Myocyte (in vitro differentiated cells): ENCODE data around the gene XIAP. TPM values are rescaled to one million over a fixed set of nuclear protein-coding genes. Genes with fewer than 3 reads are reported as not detected.

Experiments used
- DNase-seq: peaks from one replicate; pipeline ENCODE4 v3.0.0-alpha.2; 2012; ENCODE audit warnings: low read depth
- total RNA-seq: library from RNA; depleted of rRNA; stranded (reverse); fragments of >200 nt; gene quantifications from 2 replicates; pipeline ENCODE4 v1.2.3, GENCODE V29; 2014

The XIAP gene
- total RNA-seq, 1 donor from 2014 or later, result 54.3 TPM

DNA sequence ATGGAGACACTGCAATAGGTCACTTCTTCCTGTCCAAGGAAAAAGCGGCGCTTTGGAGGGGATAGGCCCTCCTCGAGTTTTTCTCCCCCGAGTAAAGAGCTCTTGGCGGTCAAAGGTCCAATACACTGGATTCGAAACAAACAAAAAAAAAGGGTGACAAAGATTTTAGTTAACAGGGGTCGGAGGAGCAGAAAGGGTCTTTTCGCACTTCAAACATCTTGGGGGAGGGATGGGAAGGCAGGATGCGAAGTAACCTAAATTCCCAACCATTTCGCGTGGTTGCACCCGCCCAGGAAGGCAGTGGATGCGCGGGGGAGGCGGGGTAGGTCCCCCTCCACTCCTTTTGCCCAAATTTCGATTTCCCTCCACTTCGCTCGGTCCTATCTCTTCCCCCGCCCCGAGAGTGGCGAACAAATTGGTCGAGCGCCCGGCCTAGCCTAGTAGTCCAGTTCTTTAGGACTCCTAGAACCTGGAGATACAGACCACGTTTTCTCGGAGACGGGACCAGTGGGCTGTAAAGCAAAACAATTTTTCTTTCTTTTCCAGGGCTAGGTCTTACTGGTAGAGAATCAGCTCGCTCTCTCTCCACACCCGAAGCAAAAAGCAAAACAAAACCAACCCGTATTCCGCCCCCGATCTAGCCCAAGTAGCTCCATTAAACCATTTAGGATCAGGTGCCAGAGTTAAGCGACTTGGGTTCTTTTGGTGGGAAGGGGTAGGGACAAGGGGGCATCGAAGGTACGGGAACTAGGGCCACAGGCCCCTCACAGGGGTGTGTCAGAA is 99.6 kb downstream of the XIAP start:
- DNase-seq, result peak; percentile 43

DNA sequence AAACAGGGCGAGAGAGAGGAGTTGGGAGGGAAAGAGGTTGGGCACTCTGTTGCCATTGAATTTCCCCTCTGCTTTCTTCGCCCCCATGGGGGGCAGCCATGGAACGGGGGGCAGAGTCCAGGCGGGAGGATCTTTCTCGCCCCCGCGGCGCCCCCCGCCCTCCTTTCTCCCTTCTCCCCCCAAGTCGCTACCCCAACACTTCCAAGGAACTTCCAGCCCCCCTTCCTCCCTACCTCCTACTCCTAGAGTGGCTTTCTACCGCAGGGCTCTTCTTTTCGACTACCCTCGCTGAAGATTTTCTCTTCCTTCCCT is 101.1 kb downstream of the XIAP start:
- no peak for DNase-seq

DNA sequence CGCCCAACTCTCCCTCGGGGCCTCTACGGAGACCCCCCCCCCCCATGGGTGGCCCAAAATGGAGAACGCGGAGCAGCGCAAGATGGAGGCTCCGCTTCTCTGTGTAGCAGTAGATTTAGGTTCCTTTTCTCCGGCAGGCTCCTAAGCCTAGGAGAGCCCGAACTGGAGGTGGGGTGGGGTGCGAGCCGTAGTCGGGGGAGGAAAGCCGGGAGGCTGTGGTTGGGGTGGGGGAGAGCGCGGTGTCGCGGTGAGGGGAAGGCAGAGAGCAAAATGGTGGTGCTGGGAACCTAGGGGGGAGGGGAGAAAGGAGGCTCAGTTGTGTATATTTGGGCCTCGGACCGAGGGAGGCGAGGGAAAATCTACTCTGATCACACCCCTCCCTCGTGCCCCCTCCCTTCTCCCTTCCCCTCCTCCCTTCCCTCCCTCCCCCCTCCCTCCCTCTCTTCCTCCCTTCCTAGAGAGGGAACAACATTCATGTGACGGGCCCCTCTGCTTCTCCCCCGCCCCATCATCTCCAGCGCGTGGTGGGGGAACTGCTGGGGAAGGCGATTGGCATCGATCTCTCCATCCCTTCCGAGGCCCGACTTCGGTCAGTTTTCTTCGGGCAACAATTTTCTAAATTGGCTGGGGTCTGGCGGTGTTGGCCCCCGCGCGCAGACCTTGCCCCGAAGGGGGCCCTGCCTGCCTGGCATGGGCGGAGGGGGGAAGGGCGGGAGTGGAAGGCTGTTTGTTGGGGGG is 101.6 kb downstream of the XIAP start, which contains the start of gene STAG2:
TSS of gene STAG2 (plus strand) at position 439 of the 738 bp plus-strand sequence. CDS start 60,922 bp downstream, outside the sequence.
- peak; percentile 85 for DNase-seq

DNA sequence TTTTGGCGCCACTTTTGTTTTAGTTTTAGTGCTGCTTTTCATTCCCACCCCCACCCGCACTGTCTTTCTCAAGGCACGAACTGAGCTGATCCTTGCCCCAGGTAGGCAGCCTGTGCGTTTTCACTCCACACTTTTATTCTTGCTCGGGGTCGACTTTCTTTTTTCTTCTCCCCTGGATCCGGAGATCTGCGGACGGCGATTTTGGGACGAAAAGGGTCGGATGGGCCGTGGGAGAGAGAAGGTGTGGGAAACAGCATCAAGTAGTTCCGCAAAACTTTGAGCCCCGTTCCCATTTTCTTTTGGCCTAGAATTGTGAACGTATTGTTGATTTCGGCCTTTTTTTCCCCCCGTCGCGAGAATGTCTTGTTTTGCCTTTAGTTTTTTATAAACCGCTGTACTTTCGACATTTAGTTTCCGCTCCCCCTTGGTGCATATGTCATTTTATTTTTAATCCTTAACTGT is 102.2 kb downstream of the XIAP start:
- DNase-seq, result no peak

DNA sequence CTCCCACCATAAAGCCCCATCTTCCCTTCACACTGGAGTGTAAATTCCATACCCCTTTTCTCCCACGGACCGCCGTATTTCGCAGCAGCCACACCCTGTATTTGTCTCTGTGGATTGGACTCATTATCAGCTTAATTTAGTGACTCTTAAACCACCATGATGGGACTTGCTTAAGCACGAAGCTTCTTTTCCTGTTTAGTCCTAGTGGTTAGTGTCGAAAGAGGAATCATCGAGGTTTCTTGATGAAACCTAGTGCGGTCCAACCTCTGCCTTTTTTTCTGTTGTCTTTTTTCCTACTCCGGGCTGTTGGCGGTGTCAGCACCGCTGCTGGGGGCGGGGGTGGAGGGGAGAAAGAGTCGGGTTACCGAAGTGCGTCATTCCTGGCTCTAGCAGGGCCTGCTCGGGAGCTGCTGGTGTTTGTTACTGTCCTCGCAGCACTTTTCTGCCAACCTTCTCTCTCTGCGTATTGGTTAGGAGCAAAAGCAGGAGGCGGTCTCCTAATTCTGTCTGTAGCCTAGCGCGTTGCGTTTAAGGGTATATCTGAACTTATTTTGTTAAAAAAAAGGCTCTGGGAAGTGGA is 103.0 kb downstream of the XIAP start:
- peak; percentile 90 for DNase-seq

Other genes with a start within 250 kb of the XIAP start
- gene THOC2, start 127.0 kb upstream of the XIAP start, total RNA-seq, result 49.5 and 65.1 TPM in 2 replicates
- gene STAG2, start 101.7 kb downstream of the XIAP start, total RNA-seq, result 48.5 and 125 TPM in 2 replicates